ENCODE data around the gene STYXL2. TPM values are rescaled to one million over a fixed set of nuclear protein-coding genes. Genes with fewer than 3 reads are reported as not detected.

The STYXL2 gene
- total and polyA plus RNA-seq, 9 of the 15 experiments (the other 6 are each of a cell fraction or from before 2014, with no cell fraction given): not detected

GRCh38 chr1:167118188-167118587 lies 24.3 kb downstream of the STYXL2 start (continued):
- TF ChIP-seq REST (IDR thresholded peaks at IDR 0.05; ENCODE audit: borderline replicate concordance): no peak
- no peak for TF ChIP-seq REST (CRISPR knock-in tag; IDR thresholded peaks at IDR 0.05; ENCODE audit: low read depth)
- TF ChIP-seq ZNF143 (CRISPR knock-in tag; IDR thresholded peaks at IDR 0.05): no peak
- TF ChIP-seq CREB5 (CRISPR knock-in tag; IDR thresholded peaks at IDR 0.05): no peak
- TF ChIP-seq ARID1B (IDR thresholded peaks at IDR 0.05): no peak
- TF ChIP-seq ETV6 (IDR thresholded peaks at IDR 0.05; ENCODE audit: borderline replicate concordance in 1 of 2, low read depth in 2 of 2, low read length in 1 of 2): no peak
- no peak for TF ChIP-seq ETV6 (CRISPR knock-in tag; IDR thresholded peaks at IDR 0.05; ENCODE audit: borderline replicate concordance)
- TF ChIP-seq HNRNPL (IDR thresholded peaks at IDR 0.05; ENCODE audit: low read depth, low read length): no peak
- no peak for TF ChIP-seq ZNF212 (CRISPR knock-in tag; IDR thresholded peaks at IDR 0.05)
- no peak for TF ChIP-seq HSF4 (CRISPR knock-in tag; IDR thresholded peaks at IDR 0.05; ENCODE audit: borderline replicate concordance)
- no peak for TF ChIP-seq SMARCA5 (IDR thresholded peaks at IDR 0.05)
- peak; percentile 97 for TF ChIP-seq ZNF316 (IDR thresholded peaks at IDR 0.05)
- no peak for TF ChIP-seq FIP1L1 (IDR thresholded peaks at IDR 0.05; ENCODE audit: low read depth, low read length, poor library complexity, severe bottlenecking)
- no peak for TF ChIP-seq CCAR2 (IDR thresholded peaks at IDR 0.05; ENCODE audit: low read depth, low read length)
- no peak for TF ChIP-seq POLR2AphosphoS2 (IDR thresholded peaks at IDR 0.05; ENCODE audit: low read length)
- TF ChIP-seq ZFP1 (CRISPR knock-in tag; IDR thresholded peaks at IDR 0.05): no peak
- TF ChIP-seq RNF219 (CRISPR knock-in tag; IDR thresholded peaks at IDR 0.05): no peak
- TF ChIP-seq ZNF445 (CRISPR knock-in tag; IDR thresholded peaks at IDR 0.05; ENCODE audit: low read depth): no peak
- peak; percentile 60 for TF ChIP-seq NFE2L1 (tag; IDR thresholded peaks at IDR 0.05; ENCODE audit: borderline replicate concordance, low read depth)
- no peak for TF ChIP-seq BRD4 (IDR thresholded peaks at IDR 0.05)
